GM21576 (cell line): ENCODE data around the gene PTPN2.

Experiments used
- ATAC-seq: cut with Tn5 transposase; IDR thresholded peaks from one replicate; pipeline ENCODE4 v1.9.1; 2021; ENCODE audit warnings: mild to moderate bottlenecking, moderate library complexity; ENCODE audit not compliant: unreplicated experiment

PTPN2 gene

GRCh38 chr18:12750076-12750714 lies 133.8 kb downstream of the PTPN2 start:
- ATAC-seq, result peak; percentile 55

DNA sequence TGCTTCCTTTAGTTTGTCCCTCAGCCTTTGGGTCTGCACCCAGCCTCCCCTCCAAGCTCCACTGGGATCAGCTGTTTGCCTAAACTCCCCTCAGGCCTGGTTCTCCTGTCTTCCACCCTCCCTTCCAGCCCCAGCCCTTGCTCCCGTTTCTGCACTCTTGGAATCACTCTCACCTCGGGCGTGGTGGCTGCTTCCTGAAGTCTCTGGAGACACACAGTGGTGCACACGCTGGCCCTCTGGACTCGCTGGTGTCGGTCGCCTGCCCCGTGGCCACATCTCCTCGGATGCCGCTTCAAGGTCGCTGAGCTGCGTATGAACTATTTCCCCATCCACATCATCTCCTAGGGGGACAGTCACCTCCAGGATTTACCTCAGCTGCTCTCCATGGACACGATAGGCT lies 134.9 kb downstream of the PTPN2 start:
- no peak for ATAC-seq

DNA sequence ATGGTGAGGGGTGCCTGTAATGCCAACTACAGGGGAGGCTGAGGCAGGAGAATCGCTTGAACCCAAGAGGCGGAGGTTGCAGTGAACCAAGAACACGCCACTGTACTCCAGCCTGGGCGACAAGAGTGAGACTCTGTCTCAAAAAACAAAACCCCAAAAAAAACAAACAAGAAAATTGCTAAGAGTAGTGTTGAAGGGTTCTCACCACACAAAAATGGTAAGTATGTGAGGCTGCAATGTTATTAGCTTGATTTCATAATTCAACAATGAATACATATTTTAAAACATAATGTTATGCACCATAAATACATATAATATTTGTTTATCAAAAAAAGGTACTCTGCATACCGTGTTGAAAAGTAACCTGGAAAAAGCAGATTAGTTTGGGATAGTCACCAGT lies 135.4 kb downstream of the PTPN2 start:
- no peak for ATAC-seq

DNA sequence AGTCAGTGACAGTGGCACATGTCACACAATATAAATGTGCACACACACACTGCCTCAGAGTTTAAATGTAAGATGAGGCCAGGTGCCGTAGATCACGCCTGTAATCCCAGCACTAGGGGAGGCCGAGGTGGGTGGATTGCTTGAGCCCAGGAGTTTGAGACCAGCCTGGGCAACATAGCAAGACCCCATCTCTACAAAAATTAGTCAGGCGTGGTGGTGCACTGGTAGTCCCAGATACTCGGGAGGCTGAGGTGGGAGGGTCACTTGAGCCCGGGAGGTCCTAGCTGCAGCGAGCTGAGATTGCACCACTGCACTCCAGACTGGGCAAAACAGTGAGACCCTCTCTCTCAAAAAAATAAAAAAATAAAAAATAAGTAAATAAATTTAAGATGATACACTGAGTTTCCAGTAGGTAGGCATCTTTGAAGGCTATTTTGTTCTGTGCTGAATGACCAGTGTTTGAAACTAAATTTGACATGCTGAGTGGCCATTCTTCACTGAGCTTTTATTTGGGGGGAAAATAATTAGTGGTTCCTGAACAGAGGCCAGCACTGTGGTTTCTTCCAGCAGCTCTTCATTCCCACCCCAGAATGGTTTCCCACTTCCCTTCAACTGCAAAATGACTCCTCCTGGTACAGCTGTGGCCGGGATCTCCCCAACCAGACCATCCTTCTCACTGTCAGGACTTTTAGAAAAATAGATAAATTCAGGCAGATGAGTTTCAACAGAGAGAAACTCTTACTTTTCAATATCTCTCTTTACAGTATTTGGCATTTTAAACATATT lies 136.3 kb downstream of the PTPN2 start:
- ATAC-seq, result no peak

GRCh38 chr18:12745095-12745795 lies 138.8 kb downstream of the PTPN2 start:
- no peak for ATAC-seq

GRCh38 chr18:12744103-12744502 lies 139.9 kb downstream of the PTPN2 start:
- ATAC-seq, result no peak

- no peak for ATAC-seq
Measured at GRCh38 chr18:12742453-12742852, 141.6 kb downstream of the PTPN2 start.
